Osteoblast (primary cell): Measurements from ENCODE around the gene SCRN3. TPM values are rescaled to one million over a fixed set of nuclear protein-coding genes. Genes with fewer than 3 reads are reported as not detected.

Experiments used
- DNase-seq: peaks from one replicate; pipeline ENCODE4 v3.0.0; 2011; ENCODE audit warnings: low spot score, mixed read lengths; ENCODE audit not compliant: insufficient read length; ENCODE audit errors: missing footprints
- H2AFZ ChIP-seq: 2 replicates; pipeline ENCODE4 v1.6.0; 2011; ENCODE audit warnings: mild to moderate bottlenecking, low read length
- H3K27ac ChIP-seq: 2 replicates; pipeline ENCODE4 v1.5.1; 2011; ENCODE audit warnings: mild to moderate bottlenecking, low read depth, low read length, moderate library complexity
- H3K27me3 ChIP-seq: 2 replicates; pipeline ENCODE4 v1.6.0; 2012; ENCODE audit warnings: mild to moderate bottlenecking, control low read depth, inconsistent platforms, low read length, moderate library complexity; ENCODE audit not compliant: insufficient read depth
- H3K36me3 ChIP-seq: 2 replicates; pipeline ENCODE4 v1.5.1; 2011; ENCODE audit warnings: mild to moderate bottlenecking, low read length, control low read depth, moderate library complexity; ENCODE audit not compliant: insufficient read depth
- H3K4me1 ChIP-seq: 2 replicates; pipeline ENCODE4 v1.5.1; 2011; ENCODE audit warnings: mild to moderate bottlenecking, low read length, control low read depth, moderate library complexity; ENCODE audit not compliant: insufficient read depth
- H3K4me2 ChIP-seq: 2 replicates; pipeline ENCODE4 v1.6.0; 2011; ENCODE audit warnings: mild to moderate bottlenecking, low read length; ENCODE audit not compliant: insufficient read depth
- H3K4me3 ChIP-seq: fragments of 200-600 bp; sonication (generic); 3 replicates; pipeline ENCODE4 v1.5.1; 2012; ENCODE audit warnings: mild to moderate bottlenecking, low read length, inconsistent platforms; ENCODE audit not compliant: insufficient read depth
- H3K79me2 ChIP-seq: 2 replicates; pipeline ENCODE4 v1.6.0; 2012; ENCODE audit warnings: mild to moderate bottlenecking, low read length, control low read depth, inconsistent platforms; ENCODE audit not compliant: insufficient read depth
- H3K9me3 ChIP-seq: 2 replicates; pipeline ENCODE4 v1.5.1; 2011; ENCODE audit warnings: low read depth, low read length, control low read depth
- H4K20me1 ChIP-seq: 2 replicates; pipeline ENCODE4 v1.6.0; 2012; ENCODE audit warnings: mild to moderate bottlenecking, low read length, control low read depth; ENCODE audit not compliant: insufficient read depth
- total RNA-seq: library from RNA; depleted of rRNA; stranded (reverse); fragments of >200 nt; gene quantifications from 2 replicates; pipeline ENCODE4 v1.2.3, GENCODE V29; 2012
- TF ChIP-seq, protein P1 (sequence below): IDR thresholded peaks from 2 replicates; pipeline ENCODE4 v1.5.1; 2011; ENCODE audit warnings: mild to moderate bottlenecking, low read depth, low read length, moderate library complexity; ENCODE audit errors: extremely low read depth

Gene SCRN3
- total RNA-seq, 1 donor: 29.7 TPM

GRCh38 chr2:174395969-174396630 lies 570 bp downstream of the SCRN3 start:
- Histone ChIP-seq H3K36me3 (no peaks in the 10 kb centered on the region), H3K27ac (peak overlapping the region; percentile 93), H3K9me3 (no peaks in the 10 kb centered on the region), H4K20me1 (peaks cover 2% of the 10 kb centered on the region), H2AFZ (peak overlapping the region; percentile 94), H3K4me1 (peaks cover 16% of the 10 kb centered on the region), H3K79me2 (peaks cover 50% of the 10 kb centered on the region), H3K4me3 (peak overlapping the region; percentile 86), H3K27me3 (no peaks in the 10 kb centered on the region), H3K4me2 (peak overlapping the region; percentile 86)
- no peak for DNase-seq
- TF ChIP-seq, protein P1, sequence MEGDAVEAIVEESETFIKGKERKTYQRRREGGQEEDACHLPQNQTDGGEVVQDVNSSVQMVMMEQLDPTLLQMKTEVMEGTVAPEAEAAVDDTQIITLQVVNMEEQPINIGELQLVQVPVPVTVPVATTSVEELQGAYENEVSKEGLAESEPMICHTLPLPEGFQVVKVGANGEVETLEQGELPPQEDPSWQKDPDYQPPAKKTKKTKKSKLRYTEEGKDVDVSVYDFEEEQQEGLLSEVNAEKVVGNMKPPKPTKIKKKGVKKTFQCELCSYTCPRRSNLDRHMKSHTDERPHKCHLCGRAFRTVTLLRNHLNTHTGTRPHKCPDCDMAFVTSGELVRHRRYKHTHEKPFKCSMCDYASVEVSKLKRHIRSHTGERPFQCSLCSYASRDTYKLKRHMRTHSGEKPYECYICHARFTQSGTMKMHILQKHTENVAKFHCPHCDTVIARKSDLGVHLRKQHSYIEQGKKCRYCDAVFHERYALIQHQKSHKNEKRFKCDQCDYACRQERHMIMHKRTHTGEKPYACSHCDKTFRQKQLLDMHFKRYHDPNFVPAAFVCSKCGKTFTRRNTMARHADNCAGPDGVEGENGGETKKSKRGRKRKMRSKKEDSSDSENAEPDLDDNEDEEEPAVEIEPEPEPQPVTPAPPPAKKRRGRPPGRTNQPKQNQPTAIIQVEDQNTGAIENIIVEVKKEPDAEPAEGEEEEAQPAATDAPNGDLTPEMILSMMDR: no peak

- H3K36me3 ChIP-seq: no peaks in the 10 kb centered on the region
- H4K20me1 ChIP-seq: no peaks in the 10 kb centered on the region
- H3K27me3 ChIP-seq: no peaks in the 10 kb centered on the region
- H3K4me2 ChIP-seq: no peak overlapping the region
- H3K9me3 ChIP-seq: no peaks in the 10 kb centered on the region
- DNase-seq: no peak
- TF ChIP-seq, protein P1: no peak
- no peak overlapping the region for H3K27ac ChIP-seq
- peaks cover 33% of the 10 kb centered on the region for H3K79me2 ChIP-seq
- H3K4me1 ChIP-seq: peaks cover 16% of the 10 kb centered on the region
- H2AFZ ChIP-seq: no peak overlapping the region
- H3K4me3 ChIP-seq: no peak overlapping the region
Measured at GRCh38 chr2:174397773-174398172, 2.2 kb downstream of the SCRN3 start.

GRCh38 chr2:174399171-174399570 lies 3.6 kb downstream of the SCRN3 start:
- peaks cover 19% of the 10 kb centered on the region for H3K79me2 ChIP-seq
- peaks cover 11% of the 10 kb centered on the region for H3K4me1 ChIP-seq
- H3K27me3 ChIP-seq: no peaks in the 10 kb centered on the region
- no peak overlapping the region for H3K27ac ChIP-seq
- no peaks in the 10 kb centered on the region for H4K20me1 ChIP-seq
- no peaks in the 10 kb centered on the region for H3K9me3 ChIP-seq
- H3K4me2 ChIP-seq: no peak overlapping the region
- no peak overlapping the region for H2AFZ ChIP-seq
- peaks cover 9% of the 10 kb centered on the region for H3K36me3 ChIP-seq
- no peak overlapping the region for H3K4me3 ChIP-seq
- no peak for DNase-seq
- TF ChIP-seq, protein P1: no peak

GRCh38 chr2:174400853-174401252 lies 5.3 kb downstream of the SCRN3 start:
- Histone ChIP-seq H3K36me3 (peaks cover 9% of the 10 kb centered on the region), H3K4me1 (peaks cover 4% of the 10 kb centered on the region), H3K79me2 (peaks cover 4% of the 10 kb centered on the region), H3K27ac (no peak overlapping the region), H3K27me3 (no peaks in the 10 kb centered on the region), H2AFZ (no peak overlapping the region), H4K20me1 (no peaks in the 10 kb centered on the region), H3K9me3 (no peaks in the 10 kb centered on the region), H3K4me2 (no peak overlapping the region), H3K4me3 (no peak overlapping the region)
- TF ChIP-seq, protein P1: no peak
- no peak for DNase-seq
